ENCODE data around the gene FGF18.

Gene FGF18

DNA sequence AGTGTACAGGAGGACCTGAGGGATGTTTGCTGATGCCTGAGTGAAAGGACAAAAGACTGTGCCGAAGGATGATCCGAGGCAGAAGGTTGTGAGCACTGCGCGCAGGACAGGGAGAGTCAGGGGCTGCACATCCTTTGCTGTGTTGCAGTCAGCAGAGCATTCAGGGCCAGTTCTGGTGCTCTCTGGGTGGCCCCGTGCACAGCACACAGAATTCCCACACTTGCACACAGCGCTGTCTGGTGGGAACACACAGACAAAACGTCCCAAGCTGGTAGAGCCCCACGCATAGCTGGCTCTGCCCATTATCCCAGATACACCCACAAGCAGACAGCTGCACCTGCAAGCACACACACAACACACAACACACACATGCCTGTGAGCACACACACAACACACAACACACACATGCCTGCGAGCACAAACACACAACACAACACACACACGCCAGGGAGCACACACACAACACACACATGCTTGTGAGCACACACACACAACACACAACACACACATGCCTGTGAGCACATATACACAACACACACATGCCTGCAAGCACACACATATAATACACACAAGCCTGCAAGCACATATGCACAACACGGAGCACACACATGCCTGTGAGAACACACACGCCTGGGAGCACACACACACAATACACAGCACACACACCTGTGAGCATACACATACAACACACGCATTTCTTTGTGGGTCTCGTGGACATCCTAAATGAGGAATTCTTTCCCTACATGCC lies 74.4 kb downstream of the FGF18 start:
- H3K4me3 ChIP-seq (ENCODE audit: low read depth, low read length) = no peak overlapping the region
- peaks cover 13% of the 10 kb centered on the region for H3K4me1 ChIP-seq (ENCODE audit: control insufficient read depth, insufficient read depth, low read length)
- H3K36me3 ChIP-seq (ENCODE audit: control insufficient read depth in 2 of 2, insufficient read depth in 1 of 2, low read length in 2 of 2) = no peaks in the 10 kb centered on the region
- POLR2A ChIA-PET = interaction anchor here (1.0 kb wide), 1 partner anchor 105 kb away, joined by 3 read pairs; no protein-coding TSS in a partner anchor
- peak overlapping the region; percentile 71 for H3K27ac ChIP-seq (ENCODE audit: extremely low read depth, low read depth, low read length)
- CTCF ChIA-PET = interaction anchor here (1.5 to 3.1 kb wide), 2 partner anchors 9 to 17 kb away, joined by 4 to 24 read pairs; no protein-coding TSS in a partner anchor
- no peaks in the 10 kb centered on the region for H3K9me3 ChIP-seq (ENCODE audit: control insufficient read depth, insufficient read depth, low read depth, low read length)
- no peak for TF ChIP-seq ZNF292 (tag by site-specific recombination; IDR thresholded peaks at IDR 0.05; ENCODE audit: borderline replicate concordance, low read depth)
- TF ChIP-seq ZNF692 (tag by site-specific recombination; IDR thresholded peaks at IDR 0.05) = no peak
- TF ChIP-seq KLF17 (tag by site-specific recombination; IDR thresholded peaks at IDR 0.05) = peak; percentile 36; the same call in 1 of the 2 replicates
- TF ChIP-seq TCF7L2 (IDR thresholded peaks at IDR 0.05; ENCODE audit: borderline replicate concordance, low read depth, low read length) = no peak
- no peak for TF ChIP-seq KLF16 (tag by site-specific recombination; IDR thresholded peaks at IDR 0.05)
- peak; percentile 4; the same call in 1 of the 2 replicates for TF ChIP-seq TRIM28 (IDR thresholded peaks at IDR 0.05; ENCODE audit: borderline replicate concordance, low read length)
- TF ChIP-seq ZNF600 (tag by site-specific recombination; IDR thresholded peaks at IDR 0.05) = peak; percentile 47
- TF ChIP-seq ZBTB20 (tag by site-specific recombination; IDR thresholded peaks at IDR 0.05) = peak; percentile 29; the same call in 1 of the 2 replicates
- no peak for TF ChIP-seq ZFP37 (tag by site-specific recombination; IDR thresholded peaks at IDR 0.05)
- no peak for TF ChIP-seq GLIS1 (tag by site-specific recombination; IDR thresholded peaks at IDR 0.05)
- TF ChIP-seq YY2 (tag by site-specific recombination; IDR thresholded peaks at IDR 0.05) = no peak
- TF ChIP-seq SCRT2 (tag by site-specific recombination; IDR thresholded peaks at IDR 0.05) = peak; percentile 46
- no peak for TF ChIP-seq ZNF791 (tag by site-specific recombination; IDR thresholded peaks at IDR 0.05)
- TF ChIP-seq ZNF311 (tag by site-specific recombination; IDR thresholded peaks at IDR 0.05; ENCODE audit: borderline replicate concordance) = no peak
- peak; percentile 14 for TF ChIP-seq ZBTB26 (tag by site-specific recombination; optimal IDR thresholded peaks at IDR 0.05)
- TF ChIP-seq ZNF580 (tag by site-specific recombination; IDR thresholded peaks at IDR 0.05) = no peak
- TF ChIP-seq ZFP69B (tag by site-specific recombination; IDR thresholded peaks at IDR 0.05) = 0 out of 2 replicates have a peak, but pooled peaks have one; percentile 46
- TF ChIP-seq ZNF707 (tag by site-specific recombination; IDR thresholded peaks at IDR 0.05) = 0 out of 2 replicates have a peak, but pooled peaks have one; percentile 10
- peak; percentile 45; the same call in 1 of the 2 replicates for TF ChIP-seq GLI4 (tag by site-specific recombination; IDR thresholded peaks at IDR 0.05)
- TF ChIP-seq, protein P1, sequence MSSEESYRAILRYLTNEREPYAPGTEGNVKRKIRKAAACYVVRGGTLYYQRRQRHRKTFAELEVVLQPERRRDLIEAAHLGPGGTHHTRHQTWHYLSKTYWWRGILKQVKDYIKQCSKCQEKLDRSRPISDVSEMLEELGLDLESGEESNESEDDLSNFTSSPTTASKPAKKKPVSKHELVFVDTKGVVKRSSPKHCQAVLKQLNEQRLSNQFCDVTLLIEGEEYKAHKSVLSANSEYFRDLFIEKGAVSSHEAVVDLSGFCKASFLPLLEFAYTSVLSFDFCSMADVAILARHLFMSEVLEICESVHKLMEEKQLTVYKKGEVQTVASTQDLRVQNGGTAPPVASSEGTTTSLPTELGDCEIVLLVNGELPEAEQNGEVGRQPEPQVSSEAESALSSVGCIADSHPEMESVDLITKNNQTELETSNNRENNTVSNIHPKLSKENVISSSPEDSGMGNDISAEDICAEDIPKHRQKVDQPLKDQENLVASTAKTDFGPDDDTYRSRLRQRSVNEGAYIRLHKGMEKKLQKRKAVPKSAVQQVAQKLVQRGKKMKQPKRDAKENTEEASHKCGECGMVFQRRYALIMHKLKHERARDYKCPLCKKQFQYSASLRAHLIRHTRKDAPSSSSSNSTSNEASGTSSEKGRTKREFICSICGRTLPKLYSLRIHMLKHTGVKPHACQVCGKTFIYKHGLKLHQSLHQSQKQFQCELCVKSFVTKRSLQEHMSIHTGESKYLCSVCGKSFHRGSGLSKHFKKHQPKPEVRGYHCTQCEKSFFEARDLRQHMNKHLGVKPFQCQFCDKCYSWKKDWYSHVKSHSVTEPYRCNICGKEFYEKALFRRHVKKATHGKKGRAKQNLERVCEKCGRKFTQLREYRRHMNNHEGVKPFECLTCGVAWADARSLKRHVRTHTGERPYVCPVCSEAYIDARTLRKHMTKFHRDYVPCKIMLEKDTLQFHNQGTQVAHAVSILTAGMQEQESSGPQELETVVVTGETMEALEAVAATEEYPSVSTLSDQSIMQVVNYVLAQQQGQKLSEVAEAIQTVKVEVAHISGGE (tag by site-specific recombination; conservative IDR thresholded peaks at IDR 0.05; ENCODE audit: low read depth) = no peak
- TF ChIP-seq, protein P2, sequence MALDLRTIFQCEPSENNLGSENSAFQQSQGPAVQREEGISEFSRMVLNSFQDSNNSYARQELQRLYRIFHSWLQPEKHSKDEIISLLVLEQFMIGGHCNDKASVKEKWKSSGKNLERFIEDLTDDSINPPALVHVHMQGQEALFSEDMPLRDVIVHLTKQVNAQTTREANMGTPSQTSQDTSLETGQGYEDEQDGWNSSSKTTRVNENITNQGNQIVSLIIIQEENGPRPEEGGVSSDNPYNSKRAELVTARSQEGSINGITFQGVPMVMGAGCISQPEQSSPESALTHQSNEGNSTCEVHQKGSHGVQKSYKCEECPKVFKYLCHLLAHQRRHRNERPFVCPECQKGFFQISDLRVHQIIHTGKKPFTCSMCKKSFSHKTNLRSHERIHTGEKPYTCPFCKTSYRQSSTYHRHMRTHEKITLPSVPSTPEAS (tag by site-specific recombination; IDR thresholded peaks at IDR 0.05) = peak; percentile 90
- TF ChIP-seq ZNF416 (tag by site-specific recombination; IDR thresholded peaks at IDR 0.05) = no peak
- no peak for TF ChIP-seq ZNF768 (tag by site-specific recombination; IDR thresholded peaks at IDR 0.05)
- no peak for TF ChIP-seq ZNF112 (tag by site-specific recombination; IDR thresholded peaks at IDR 0.05)
- TF ChIP-seq PRDM1 (tag by site-specific recombination; IDR thresholded peaks at IDR 0.05) = no peak
- TF ChIP-seq PBX3 (CRISPR knock-in tag; IDR thresholded peaks at IDR 0.05) = no peak
- no peak for TF ChIP-seq EGR2 (tag by site-specific recombination; IDR thresholded peaks at IDR 0.05; ENCODE audit: low read depth)
